Spinal cord (tissue), 10 donors: ENCODE data around the gene ADAMTSL3. TPM values are rescaled to one million over a fixed set of nuclear protein-coding genes. Genes with fewer than 3 reads are reported as not detected.
"Not testable (repeated sequence)": the region's sequence is repeated elsewhere in the genome, so short reads cannot be mapped to it uniquely, and the experiment has no call there.

Source experiments
- DNase-seq, 6 donors: peaks; one replicate each; pipeline versions ENCODE4 v3.0.0 to v3.0.0-alpha.2; 2013 to 2015; ENCODE audit warnings: low spot score in 6 of 6, low read depth in 4 of 6
- H3K27ac ChIP-seq: one replicate; pipeline ENCODE4 v1.5.1; 2013; ENCODE audit warnings: low read depth, low read length, control low read depth
- H3K27me3 ChIP-seq: one replicate; pipeline ENCODE4 v1.6.1; 2013; ENCODE audit warnings: low read length; ENCODE audit not compliant: control insufficient read depth, insufficient read depth
- H3K36me3 ChIP-seq: one replicate; pipeline ENCODE4 v1.6.1; 2013; ENCODE audit warnings: low read length; ENCODE audit not compliant: control insufficient read depth, insufficient read depth
- H3K4me1 ChIP-seq: one replicate; pipeline ENCODE4 v1.6.1; 2013; ENCODE audit warnings: low read length; ENCODE audit not compliant: control insufficient read depth, insufficient read depth
- H3K4me3 ChIP-seq: one replicate; pipeline ENCODE4 v1.5.1; 2013; ENCODE audit warnings: low read depth, low read length, control low read depth
- H3K9me3 ChIP-seq: one replicate; pipeline ENCODE4 v1.6.1; 2013; ENCODE audit warnings: low read length; ENCODE audit not compliant: control insufficient read depth, insufficient read depth
- WGBS: methylation state at CpG from one replicate; pipeline ENCODE4 v1.1.5; 2013; ENCODE audit warnings: missing lambda C conversion rate; ENCODE audit not compliant: insufficient coverage; 5-methylcytosine and 5-hydroxymethylcytosine counted together
- polyA plus RNA-seq, 2 donors: library from polyadenylated mRNA; unstranded; fragments of 120-200 nt; gene quantifications; one replicate each; pipeline ENCODE4 v1.2.1, GENCODE V29; 2013; ENCODE audit not compliant: insufficient read length in 2 of 2
- total RNA-seq, 2 donors: library from RNA; depleted of rRNA in 1 of 2; stranded (reverse); fragments of 120-200 nt in 1 of 2; fragments of >200 nt in 1 of 2; gene quantifications; one replicate each; pipeline versions ENCODE4 v1.2.3 to v1.2.4, GENCODE V29; 2013 to 2014
- donor health status: healthy.

Gene ADAMTSL3
- total and polyA plus RNA-seq, 4 donors = 3.6 to 25.2 (median 12.0) TPM

DNA sequence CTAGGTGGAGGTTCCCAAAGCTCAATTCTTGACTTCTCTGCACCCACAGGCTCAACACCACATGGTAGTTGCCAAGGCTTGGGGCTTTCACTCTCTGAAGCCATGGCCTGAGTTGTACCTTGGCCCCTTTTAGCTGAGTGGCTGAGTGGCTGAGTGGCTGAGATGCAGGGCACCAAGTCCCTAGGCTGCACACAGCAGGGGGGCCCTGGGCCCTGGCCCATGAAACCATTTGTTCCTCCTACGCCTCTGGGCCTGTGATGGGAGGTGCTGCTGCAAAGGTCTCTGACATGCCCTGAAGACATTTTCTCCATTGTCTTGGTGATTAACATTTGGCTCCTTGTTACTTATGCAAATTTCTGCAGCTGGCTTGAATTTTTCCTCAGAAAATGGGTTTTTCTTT lies 103.4 kb downstream of the ADAMTSL3 start:
- not testable (repeated sequence) for H3K4me1 ChIP-seq

DNA sequence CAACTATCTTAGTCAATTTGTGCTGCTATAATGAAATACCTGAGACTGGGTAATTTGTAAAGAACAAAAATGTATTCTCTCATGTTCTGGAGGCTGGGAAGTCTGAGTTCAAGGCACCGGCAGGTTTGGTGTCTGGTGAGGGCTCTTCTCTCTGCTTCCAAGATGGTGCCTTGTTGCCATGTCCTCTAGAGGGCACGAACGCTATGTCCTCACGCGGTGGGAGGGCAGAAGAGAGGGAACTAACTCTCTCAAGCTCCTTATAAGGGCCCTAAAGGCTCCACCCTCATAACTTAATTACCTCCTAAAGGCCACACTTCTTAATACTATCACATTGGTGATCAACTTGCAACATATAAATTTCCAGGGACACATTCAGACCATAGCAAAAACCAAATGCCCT lies 108.4 kb downstream of the ADAMTSL3 start:
- Histone ChIP-seq H3K9me3 (no peaks in the 10 kb centered on the region), H3K4me3 (no peak overlapping the region), H3K27ac (no peak overlapping the region), H3K36me3 (no peaks in the 10 kb centered on the region), H3K4me1 (peaks cover 9% of the 10 kb centered on the region), H3K27me3 (no peaks in the 10 kb centered on the region)
- DNase-seq = no peak
- 100% methylated on average over 5 of the region's 5 CpGs for WGBS

More for the DNA sequence above, 103.4 kb downstream of the ADAMTSL3 start:
- H3K27me3 ChIP-seq, H3K9me3 ChIP-seq, H3K27ac ChIP-seq, H3K36me3 ChIP-seq, H3K4me3 ChIP-seq, DNase-seq: not testable (repeated sequence)
- 71% methylated on average over 1 of the region's 1 CpG for WGBS

DNA sequence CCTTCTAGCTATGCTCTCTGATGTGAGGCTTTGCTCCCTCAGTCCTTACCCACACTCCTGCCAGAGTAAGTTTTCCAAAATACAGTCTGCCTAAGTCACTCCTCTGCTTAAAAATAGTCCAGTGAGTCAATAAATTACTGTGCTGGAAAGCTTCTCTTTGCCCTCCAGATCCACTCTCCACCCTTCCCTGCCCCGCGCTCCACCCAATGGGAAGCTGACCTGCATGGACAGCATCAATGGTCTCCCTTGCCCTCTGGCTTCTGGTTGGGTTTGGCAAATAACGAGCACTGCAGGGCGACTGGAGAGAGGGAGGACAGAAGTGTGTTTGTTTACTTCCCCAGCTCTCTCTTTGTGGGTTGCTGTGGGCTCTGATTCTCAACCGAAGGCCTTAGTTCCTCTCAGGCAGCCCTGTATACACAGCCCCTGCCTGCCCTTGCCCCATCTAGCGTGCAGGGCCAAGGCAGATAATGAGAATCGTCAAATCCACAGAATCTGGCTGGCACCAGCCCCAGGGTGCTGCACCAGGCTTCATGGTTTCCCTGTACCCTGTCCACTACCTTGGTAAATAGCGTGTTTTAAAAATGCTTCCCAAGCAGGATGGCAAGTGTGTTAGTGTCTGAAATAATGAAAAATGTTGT lies 110.4 kb downstream of the ADAMTSL3 start:
- no peaks in the 10 kb centered on the region for H3K27me3 ChIP-seq
- peak overlapping the region; percentile 54 for H3K27ac ChIP-seq
- no peaks in the 10 kb centered on the region for H3K9me3 ChIP-seq
- H3K4me3 ChIP-seq = no peak overlapping the region
- WGBS = 39% methylated on average over 6 of the region's 8 CpGs
- H3K36me3 ChIP-seq = no peaks in the 10 kb centered on the region
- peaks cover 9% of the 10 kb centered on the region for H3K4me1 ChIP-seq
- DNase-seq = peak in 4 of 6 donors; percentile 11 to 74 (median 20)

DNA sequence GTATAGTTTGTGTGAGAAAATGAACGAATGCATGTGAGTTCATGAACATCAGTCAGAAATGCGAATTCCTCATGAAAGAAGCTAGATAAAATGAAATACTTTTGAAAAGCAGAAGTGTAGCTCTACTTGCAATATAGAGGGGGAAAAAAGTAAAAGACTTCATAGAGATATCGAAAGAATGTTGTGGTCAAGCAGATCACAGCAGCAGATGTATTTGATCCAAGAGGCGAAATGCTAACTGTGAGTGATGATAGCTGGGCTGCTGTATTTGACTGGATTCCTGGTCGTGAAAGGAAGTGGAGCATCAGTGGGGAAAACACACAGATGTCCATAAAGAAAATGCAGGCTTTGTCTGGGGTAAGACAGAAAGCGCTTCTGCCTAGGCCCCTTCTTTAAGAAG lies 112.4 kb downstream of the ADAMTSL3 start:
- DNase-seq = no peak
- WGBS = 95% methylated on average over 5 of the region's 6 CpGs
- H3K4me1 ChIP-seq = peaks cover 9% of the 10 kb centered on the region
- H3K9me3 ChIP-seq = no peaks in the 10 kb centered on the region
- H3K27me3 ChIP-seq = no peaks in the 10 kb centered on the region
- no peak overlapping the region for H3K27ac ChIP-seq
- no peak overlapping the region for H3K4me3 ChIP-seq
- H3K36me3 ChIP-seq = no peaks in the 10 kb centered on the region

DNA sequence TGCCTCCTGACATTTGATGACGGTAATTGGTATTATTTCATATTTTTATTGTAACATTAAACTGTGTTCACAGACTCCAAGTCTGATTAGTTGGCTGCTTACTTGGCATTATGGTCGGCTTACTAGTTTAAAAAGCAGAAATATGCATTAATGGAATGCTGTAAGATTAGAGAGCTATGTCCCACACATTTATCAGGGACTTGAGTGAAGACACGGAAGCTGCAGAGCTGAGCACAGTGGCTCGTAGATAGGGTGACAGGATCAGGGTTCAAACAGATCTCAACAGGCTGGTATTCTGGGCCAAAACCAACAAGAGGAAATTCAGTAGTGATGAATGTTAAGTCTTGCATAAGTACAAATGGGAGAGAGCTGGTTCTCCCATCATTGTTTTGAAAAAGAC lies 113.8 kb downstream of the ADAMTSL3 start:
- 83% methylated on average over 3 of the region's 4 CpGs for WGBS
- no peak for DNase-seq
- Histone ChIP-seq H3K9me3 (no peaks in the 10 kb centered on the region), H3K27me3 (no peaks in the 10 kb centered on the region), H3K4me1 (peaks cover 9% of the 10 kb centered on the region), H3K36me3 (no peaks in the 10 kb centered on the region), H3K4me3 (no peak overlapping the region), H3K27ac (no peak overlapping the region)

DNA sequence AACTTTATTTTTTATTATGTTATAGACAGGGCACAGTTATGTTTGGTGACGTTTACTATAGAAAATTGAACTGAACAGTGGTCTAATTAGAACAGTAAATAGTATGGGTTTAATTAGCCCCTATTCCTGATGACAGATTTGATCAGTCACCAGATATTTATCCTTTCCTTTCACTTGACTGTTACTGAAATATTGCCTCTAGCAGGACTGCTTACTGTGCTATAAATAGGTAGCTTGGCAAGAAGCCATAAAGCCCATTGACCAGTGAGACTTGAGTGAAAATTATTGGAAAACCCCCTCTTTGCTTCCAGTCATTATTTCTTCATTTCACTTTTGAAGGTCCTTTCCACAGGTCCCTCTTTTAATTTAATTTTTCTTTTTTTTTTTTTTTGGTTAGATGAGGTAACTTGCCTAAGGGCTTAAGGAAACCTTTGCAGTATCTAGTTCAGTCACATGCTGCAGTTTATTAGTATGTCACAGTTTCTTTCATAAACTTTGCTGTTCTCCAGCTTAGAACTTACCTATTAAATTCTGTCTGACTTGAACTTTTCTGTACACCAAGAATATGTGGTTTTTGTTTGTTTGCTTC lies 115.6 kb downstream of the ADAMTSL3 start:
- H3K4me1 ChIP-seq = peaks cover 2% of the 10 kb centered on the region
- no peaks in the 10 kb centered on the region for H3K27me3 ChIP-seq
- H3K4me3 ChIP-seq = no peak overlapping the region
- H3K36me3 ChIP-seq = no peaks in the 10 kb centered on the region
- H3K27ac ChIP-seq = no peak overlapping the region
- H3K9me3 ChIP-seq = no peaks in the 10 kb centered on the region
- WGBS = no CpG with 5 or more reads among the region's 1 CpG
- peak in 1 of 6 donors; percentile 46 for DNase-seq

DNA sequence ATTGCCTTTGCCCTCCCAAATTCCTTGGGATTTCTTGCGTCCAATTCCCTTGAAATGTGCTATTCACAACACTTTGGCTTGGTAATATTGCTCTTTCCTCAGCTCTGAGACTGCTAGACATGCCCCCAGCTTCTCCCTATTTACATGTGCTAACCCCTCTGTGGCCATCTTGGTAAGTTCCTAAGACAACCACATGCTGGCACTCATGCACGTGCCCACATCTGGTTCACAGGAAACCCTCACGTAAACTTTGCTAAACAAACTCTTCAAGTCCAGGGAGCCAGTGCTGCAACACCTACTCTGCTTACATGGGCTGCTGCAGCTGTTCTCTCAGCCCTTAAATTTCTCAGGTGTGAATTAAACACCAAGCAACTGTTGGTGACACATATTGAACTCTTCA lies 121.8 kb downstream of the ADAMTSL3 start:
- H3K9me3 ChIP-seq = no peaks in the 10 kb centered on the region
- no peaks in the 10 kb centered on the region for H3K4me1 ChIP-seq
- no peak overlapping the region for H3K27ac ChIP-seq
- WGBS = 80% methylated on average over 2 of the region's 3 CpGs
- H3K36me3 ChIP-seq = no peaks in the 10 kb centered on the region
- H3K27me3 ChIP-seq = no peaks in the 10 kb centered on the region
- no peak for DNase-seq
- no peak overlapping the region for H3K4me3 ChIP-seq

DNA sequence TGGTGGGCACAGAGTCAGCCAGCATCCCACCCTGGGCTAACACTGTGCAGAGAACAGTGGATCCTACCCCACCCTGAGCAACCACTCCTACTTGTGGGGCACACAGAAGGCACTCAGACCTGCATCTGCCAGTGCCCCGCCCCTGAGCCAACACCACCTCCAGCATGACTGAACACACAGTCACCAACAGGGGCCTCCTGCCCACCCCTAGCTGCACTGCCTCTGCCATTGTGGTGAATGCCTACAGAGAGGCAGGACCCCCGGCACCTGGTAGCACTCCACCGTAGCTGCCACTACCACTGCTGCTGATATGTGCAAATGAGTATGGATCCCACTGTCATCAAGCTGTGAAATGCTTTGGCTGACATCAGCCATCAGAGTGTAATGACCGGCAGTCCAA lies 123.1 kb downstream of the ADAMTSL3 start:
- no peak for DNase-seq
- H3K4me1 ChIP-seq = no peaks in the 10 kb centered on the region
- H3K27ac ChIP-seq = no peak overlapping the region
- WGBS = 89% methylated on average over 4 of the region's 4 CpGs
- no peaks in the 10 kb centered on the region for H3K9me3 ChIP-seq
- no peak overlapping the region for H3K4me3 ChIP-seq
- H3K36me3 ChIP-seq = no peaks in the 10 kb centered on the region
- no peaks in the 10 kb centered on the region for H3K27me3 ChIP-seq

DNA sequence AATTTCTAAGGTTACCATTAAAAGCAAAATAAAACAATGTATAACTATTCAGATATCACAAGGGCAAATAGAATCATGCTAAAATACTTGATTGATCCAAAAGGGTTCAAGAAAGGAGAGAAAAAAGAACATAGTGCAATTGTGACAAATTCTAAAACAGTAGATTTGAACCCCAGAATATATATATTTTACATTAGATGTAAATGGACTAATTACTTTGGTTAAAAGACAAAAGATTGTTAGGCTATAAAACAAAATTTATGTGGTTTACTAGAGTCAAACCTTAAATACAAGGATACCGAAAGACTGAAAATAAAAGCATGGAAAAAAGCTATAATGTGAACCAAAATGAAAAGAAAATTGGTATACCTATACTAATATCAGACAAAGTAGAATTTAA lies 129.3 kb downstream of the ADAMTSL3 start:
- Histone ChIP-seq H3K27ac (no peak overlapping the region), H3K4me1 (no peaks in the 10 kb centered on the region), H3K9me3 (peaks cover 2% of the 10 kb centered on the region), H3K4me3 (no peak overlapping the region), H3K27me3 (no peaks in the 10 kb centered on the region), H3K36me3 (no peaks in the 10 kb centered on the region)
- DNase-seq = no peak
- WGBS = no CpG with 5 or more reads among the region's 1 CpG

DNA sequence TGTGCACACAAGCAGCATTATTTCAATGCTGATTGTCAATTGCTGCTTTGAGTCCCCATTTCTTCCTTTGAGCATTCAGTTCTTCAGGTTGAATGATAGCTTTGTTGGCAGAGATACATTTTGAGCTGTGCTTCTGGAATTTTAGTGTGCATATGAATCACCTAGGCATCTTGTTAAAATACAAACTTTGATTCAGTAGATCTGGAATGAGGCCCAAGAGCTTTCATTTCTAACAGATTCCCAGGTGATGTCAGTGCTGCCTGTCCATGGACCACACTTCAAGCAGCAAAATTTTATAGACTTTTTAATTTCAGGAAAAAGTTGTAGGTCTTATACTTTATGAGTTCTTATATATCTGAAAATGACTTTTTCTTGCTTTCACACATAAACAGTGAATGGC lies 131.1 kb downstream of the ADAMTSL3 start:
- H3K36me3 ChIP-seq = no peaks in the 10 kb centered on the region
- peaks cover 2% of the 10 kb centered on the region for H3K9me3 ChIP-seq
- no peak overlapping the region for H3K4me3 ChIP-seq
- no peak overlapping the region for H3K27ac ChIP-seq
- H3K4me1 ChIP-seq = no peaks in the 10 kb centered on the region
- no peak for DNase-seq
- H3K27me3 ChIP-seq = no peaks in the 10 kb centered on the region
